ENCODE measurements around the gene MYH6.
A peak's percentile ranks its signal among the peaks of the same experiment; 100 is the strongest.

MYH6 gene

GRCh38 chr14:23358553-23359166 lies 49.4 kb downstream of the MYH6 start:
- Histone ChIP-seq H3K27me3 (ENCODE audit: insufficient read depth, poor library complexity, severe bottlenecking) (no peaks in the 10 kb centered on the region), H3K27ac (ENCODE audit: poor library complexity, severe bottlenecking) (no peak overlapping the region), H3K4me3 (ENCODE audit: severe bottlenecking) (no peak overlapping the region), H3K9me3 (ENCODE audit: severe bottlenecking) (no peaks in the 10 kb centered on the region), H3K4me1 (ENCODE audit: insufficient read depth, poor library complexity, severe bottlenecking) (no peaks in the 10 kb centered on the region), H3K36me3 (ENCODE audit: low read depth) (no peaks in the 10 kb centered on the region; the same call in 1 of the 2 replicates)
- ATAC-seq (ENCODE audit: low read depth) (no peak), DNase-seq (ENCODE audit: low spot score) (peak; percentile 64)
- TF ChIP-seq CTCF (IDR thresholded peaks at IDR 0.05; ENCODE audit: poor library complexity, severe bottlenecking) = no peak

- Histone ChIP-seq H3K27me3 (ENCODE audit: insufficient read depth, poor library complexity, severe bottlenecking) (no peaks in the 10 kb centered on the region), H3K4me3 (ENCODE audit: severe bottlenecking) (no peak overlapping the region), H3K27ac (ENCODE audit: poor library complexity, severe bottlenecking) (no peak overlapping the region), H3K9me3 (ENCODE audit: severe bottlenecking) (no peaks in the 10 kb centered on the region), H3K36me3 (ENCODE audit: low read depth) (no peaks in the 10 kb centered on the region), H3K4me1 (ENCODE audit: insufficient read depth, poor library complexity, severe bottlenecking) (no peaks in the 10 kb centered on the region)
- ATAC-seq (ENCODE audit: low read depth) (peak; percentile 20; the same call in 1 of the 3 replicates), DNase-seq (ENCODE audit: low spot score) (no peak)
- no peak for TF ChIP-seq CTCF (IDR thresholded peaks at IDR 0.05; ENCODE audit: poor library complexity, severe bottlenecking)
Observed at GRCh38 chr14:23358042-23358441, 50.0 kb downstream of the MYH6 start.

DNA sequence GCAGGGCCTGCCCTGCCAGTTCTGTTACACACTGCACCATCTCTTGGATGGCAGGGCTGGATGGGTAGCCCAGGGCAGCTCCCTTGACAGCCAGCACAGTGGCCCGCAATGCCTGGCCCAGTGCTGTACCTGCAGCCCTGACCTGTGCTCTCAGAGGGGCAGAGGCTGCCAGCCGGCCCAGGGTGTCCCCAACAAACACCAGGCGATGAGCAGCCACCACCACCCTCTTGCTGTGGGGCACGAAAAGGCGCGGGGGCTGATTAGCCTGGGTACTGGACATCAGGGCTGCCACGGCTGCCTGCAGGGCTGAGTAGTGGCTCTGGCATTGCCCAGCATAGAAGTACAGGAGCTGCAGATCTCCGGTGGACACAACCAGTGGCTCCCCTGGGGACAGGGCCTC lies 50.8 kb downstream of the MYH6 start:
- H3K27me3 ChIP-seq (ENCODE audit: insufficient read depth, poor library complexity, severe bottlenecking) = no peaks in the 10 kb centered on the region
- H3K27ac ChIP-seq (ENCODE audit: poor library complexity, severe bottlenecking) = no peak overlapping the region
- DNase-seq (ENCODE audit: low spot score) (no peak), ATAC-seq (ENCODE audit: low read depth) (no peak)
- H3K36me3 ChIP-seq (ENCODE audit: low read depth) = no peaks in the 10 kb centered on the region
- H3K4me1 ChIP-seq (ENCODE audit: insufficient read depth, poor library complexity, severe bottlenecking) = no peaks in the 10 kb centered on the region
- no peaks in the 10 kb centered on the region for H3K9me3 ChIP-seq (ENCODE audit: severe bottlenecking)
- no peak for TF ChIP-seq CTCF (IDR thresholded peaks at IDR 0.05; ENCODE audit: poor library complexity, severe bottlenecking)
- no peak overlapping the region for H3K4me3 ChIP-seq (ENCODE audit: severe bottlenecking)

DNA sequence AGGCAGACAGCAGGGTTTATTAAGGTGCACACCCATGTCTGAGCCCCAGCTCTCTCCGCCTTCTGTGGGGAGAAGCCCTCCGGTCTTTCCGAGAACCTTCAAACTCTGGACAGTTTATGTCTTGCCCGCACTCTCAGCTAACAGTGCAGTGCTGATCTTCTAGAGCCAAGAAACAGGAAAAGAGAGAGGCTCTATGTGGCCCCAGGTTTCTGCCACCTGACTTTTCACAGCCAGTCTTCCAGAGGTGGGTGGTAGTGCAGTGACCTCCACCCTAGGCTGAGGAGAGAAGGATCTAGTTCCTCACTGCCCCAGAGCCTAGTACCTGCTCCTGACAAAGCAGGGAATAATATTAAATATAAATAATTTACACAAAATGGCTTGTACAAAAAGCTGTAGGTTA lies 51.4 kb downstream of the MYH6 start:
- no peak for TF ChIP-seq CTCF (IDR thresholded peaks at IDR 0.05; ENCODE audit: poor library complexity, severe bottlenecking)
- Histone ChIP-seq H3K36me3 (ENCODE audit: low read depth) (no peaks in the 10 kb centered on the region), H3K4me3 (ENCODE audit: severe bottlenecking) (no peak overlapping the region), H3K4me1 (ENCODE audit: insufficient read depth, poor library complexity, severe bottlenecking) (no peaks in the 10 kb centered on the region), H3K9me3 (ENCODE audit: severe bottlenecking) (no peaks in the 10 kb centered on the region), H3K27me3 (ENCODE audit: insufficient read depth, poor library complexity, severe bottlenecking) (no peaks in the 10 kb centered on the region), H3K27ac (ENCODE audit: poor library complexity, severe bottlenecking) (no peak overlapping the region)
- DNase-seq (ENCODE audit: low spot score) (no peak), ATAC-seq (ENCODE audit: low read depth) (no peak)

DNA sequence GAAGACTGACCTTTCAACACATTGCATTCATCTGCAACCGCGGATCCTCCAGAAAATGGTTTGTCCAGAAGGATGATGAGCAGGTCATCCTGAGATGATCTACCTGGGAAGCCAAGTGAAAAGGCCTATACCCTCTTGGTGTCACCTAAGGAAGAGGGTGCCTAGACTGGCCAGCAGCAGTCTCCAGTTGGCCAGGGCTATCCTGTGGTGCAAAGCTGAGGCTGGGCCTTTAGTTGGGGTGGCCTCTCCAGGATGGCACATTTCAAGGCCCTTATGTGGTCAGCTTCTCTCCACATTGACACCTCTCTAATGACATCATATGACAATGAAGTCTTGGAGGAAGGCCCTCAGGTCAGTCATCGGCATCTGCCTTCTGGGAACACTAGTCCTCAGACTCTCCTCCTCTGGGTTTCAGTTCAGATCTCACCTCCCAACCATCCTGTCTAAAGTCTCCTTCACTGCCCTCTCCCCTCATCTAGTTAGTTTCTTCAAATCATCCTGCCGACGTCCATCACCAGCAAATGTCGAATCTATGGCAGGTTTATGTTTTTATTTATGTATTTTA lies 52.1 kb downstream of the MYH6 start:
- ATAC-seq (ENCODE audit: low read depth) (no peak), DNase-seq (ENCODE audit: low spot score) (no peak)
- no peaks in the 10 kb centered on the region for H3K36me3 ChIP-seq (ENCODE audit: low read depth)
- no peak for TF ChIP-seq CTCF (IDR thresholded peaks at IDR 0.05; ENCODE audit: poor library complexity, severe bottlenecking)
- no peaks in the 10 kb centered on the region for H3K4me1 ChIP-seq (ENCODE audit: insufficient read depth, poor library complexity, severe bottlenecking)
- no peak overlapping the region for H3K27ac ChIP-seq (ENCODE audit: poor library complexity, severe bottlenecking)
- H3K27me3 ChIP-seq (ENCODE audit: insufficient read depth, poor library complexity, severe bottlenecking) = no peaks in the 10 kb centered on the region
- H3K9me3 ChIP-seq (ENCODE audit: severe bottlenecking) = no peaks in the 10 kb centered on the region
- H3K4me3 ChIP-seq (ENCODE audit: severe bottlenecking) = no peak overlapping the region

All from RWPE2 (cell line).